Measurements from ENCODE around the gene ZNF524.

DNA sequence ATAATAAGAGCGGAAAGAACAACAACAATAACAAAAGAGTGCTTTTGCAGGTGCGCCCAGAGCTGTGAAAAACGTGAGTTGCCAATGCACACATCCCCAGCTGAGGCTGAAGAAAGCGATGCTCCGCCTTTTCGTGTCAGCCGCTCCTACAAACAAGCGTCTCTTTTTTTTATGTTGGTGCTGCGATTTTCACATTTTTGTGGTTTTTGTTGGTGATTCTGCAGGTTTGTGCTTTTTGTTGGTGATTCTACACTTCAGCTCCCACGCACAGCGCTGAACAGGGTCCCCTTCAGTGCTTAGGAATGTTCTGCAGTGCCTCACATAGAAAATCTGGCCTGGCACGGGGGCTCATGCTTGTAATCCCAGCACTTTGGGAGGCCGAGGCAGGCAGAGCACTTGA, 47.5 kb upstream of the ZNF524 start:
- no peak for TF ChIP-seq TAF1 (IDR thresholded peaks at IDR 0.05; ENCODE audit: borderline replicate concordance, low read depth, low read length)
- TF ChIP-seq, protein P1, sequence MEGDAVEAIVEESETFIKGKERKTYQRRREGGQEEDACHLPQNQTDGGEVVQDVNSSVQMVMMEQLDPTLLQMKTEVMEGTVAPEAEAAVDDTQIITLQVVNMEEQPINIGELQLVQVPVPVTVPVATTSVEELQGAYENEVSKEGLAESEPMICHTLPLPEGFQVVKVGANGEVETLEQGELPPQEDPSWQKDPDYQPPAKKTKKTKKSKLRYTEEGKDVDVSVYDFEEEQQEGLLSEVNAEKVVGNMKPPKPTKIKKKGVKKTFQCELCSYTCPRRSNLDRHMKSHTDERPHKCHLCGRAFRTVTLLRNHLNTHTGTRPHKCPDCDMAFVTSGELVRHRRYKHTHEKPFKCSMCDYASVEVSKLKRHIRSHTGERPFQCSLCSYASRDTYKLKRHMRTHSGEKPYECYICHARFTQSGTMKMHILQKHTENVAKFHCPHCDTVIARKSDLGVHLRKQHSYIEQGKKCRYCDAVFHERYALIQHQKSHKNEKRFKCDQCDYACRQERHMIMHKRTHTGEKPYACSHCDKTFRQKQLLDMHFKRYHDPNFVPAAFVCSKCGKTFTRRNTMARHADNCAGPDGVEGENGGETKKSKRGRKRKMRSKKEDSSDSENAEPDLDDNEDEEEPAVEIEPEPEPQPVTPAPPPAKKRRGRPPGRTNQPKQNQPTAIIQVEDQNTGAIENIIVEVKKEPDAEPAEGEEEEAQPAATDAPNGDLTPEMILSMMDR (IDR thresholded peaks at IDR 0.05): no peak
- no peak for TF ChIP-seq POLR2AphosphoS5 (IDR thresholded peaks at IDR 0.05; ENCODE audit: low read depth, low read length)
- TF ChIP-seq RFX5 (IDR thresholded peaks at IDR 0.05; ENCODE audit: low read length): no peak
- TF ChIP-seq, protein P2, sequence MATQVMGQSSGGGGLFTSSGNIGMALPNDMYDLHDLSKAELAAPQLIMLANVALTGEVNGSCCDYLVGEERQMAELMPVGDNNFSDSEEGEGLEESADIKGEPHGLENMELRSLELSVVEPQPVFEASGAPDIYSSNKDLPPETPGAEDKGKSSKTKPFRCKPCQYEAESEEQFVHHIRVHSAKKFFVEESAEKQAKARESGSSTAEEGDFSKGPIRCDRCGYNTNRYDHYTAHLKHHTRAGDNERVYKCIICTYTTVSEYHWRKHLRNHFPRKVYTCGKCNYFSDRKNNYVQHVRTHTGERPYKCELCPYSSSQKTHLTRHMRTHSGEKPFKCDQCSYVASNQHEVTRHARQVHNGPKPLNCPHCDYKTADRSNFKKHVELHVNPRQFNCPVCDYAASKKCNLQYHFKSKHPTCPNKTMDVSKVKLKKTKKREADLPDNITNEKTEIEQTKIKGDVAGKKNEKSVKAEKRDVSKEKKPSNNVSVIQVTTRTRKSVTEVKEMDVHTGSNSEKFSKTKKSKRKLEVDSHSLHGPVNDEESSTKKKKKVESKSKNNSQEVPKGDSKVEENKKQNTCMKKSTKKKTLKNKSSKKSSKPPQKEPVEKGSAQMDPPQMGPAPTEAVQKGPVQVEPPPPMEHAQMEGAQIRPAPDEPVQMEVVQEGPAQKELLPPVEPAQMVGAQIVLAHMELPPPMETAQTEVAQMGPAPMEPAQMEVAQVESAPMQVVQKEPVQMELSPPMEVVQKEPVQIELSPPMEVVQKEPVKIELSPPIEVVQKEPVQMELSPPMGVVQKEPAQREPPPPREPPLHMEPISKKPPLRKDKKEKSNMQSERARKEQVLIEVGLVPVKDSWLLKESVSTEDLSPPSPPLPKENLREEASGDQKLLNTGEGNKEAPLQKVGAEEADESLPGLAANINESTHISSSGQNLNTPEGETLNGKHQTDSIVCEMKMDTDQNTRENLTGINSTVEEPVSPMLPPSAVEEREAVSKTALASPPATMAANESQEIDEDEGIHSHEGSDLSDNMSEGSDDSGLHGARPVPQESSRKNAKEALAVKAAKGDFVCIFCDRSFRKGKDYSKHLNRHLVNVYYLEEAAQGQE (IDR thresholded peaks at IDR 0.05; ENCODE audit: low read depth, low read length): no peak
- no peak for TF ChIP-seq RAD21 (IDR thresholded peaks at IDR 0.05; ENCODE audit: low read length)
- TF ChIP-seq EP300 (IDR thresholded peaks at IDR 0.05; ENCODE audit: borderline replicate concordance in 1 of 2, low read depth in 1 of 2, low read length in 1 of 2): no peak
- no peak for TF ChIP-seq SMC3 (IDR thresholded peaks at IDR 0.05; ENCODE audit: low read depth, low read length)
- TF ChIP-seq EZH2phosphoT487 (IDR thresholded peaks at IDR 0.05; ENCODE audit: borderline replicate concordance, low read depth): no peak
- no peak for TF ChIP-seq CHD2 (IDR thresholded peaks at IDR 0.05; ENCODE audit: low read length, partially characterized antibody)
